PFSK-1 (cell line): Measurements from ENCODE around the gene CEBPE.

Experiments used
- FOXP2 ChIP-seq: optimal IDR thresholded peaks from 2 replicates; pipeline ENCODE3; 2011; ENCODE audit warnings: borderline replicate concordance, control low read depth, inconsistent platforms; ENCODE audit not compliant: insufficient read depth; ENCODE audit errors: extremely low read length, extremely low read depth
- POLR2AphosphoS5 ChIP-seq: IDR thresholded peaks from 2 replicates; pipeline ENCODE4 v1.6.1; 2012; ENCODE audit warnings: low read depth, mild to moderate bottlenecking, control low read depth, low read length, moderate library complexity
- SIN3A ChIP-seq: IDR thresholded peaks from 2 replicates; pipeline ENCODE4 v1.6.1; 2012; ENCODE audit warnings: mild to moderate bottlenecking, low read length, moderate library complexity, borderline replicate concordance; ENCODE audit not compliant: insufficient read depth
- TAF1 ChIP-seq: IDR thresholded peaks from 2 replicates; pipeline ENCODE4 v1.6.1; 2012; ENCODE audit warnings: low read length, control low read depth, borderline replicate concordance; ENCODE audit not compliant: insufficient read depth
- TF ChIP-seq, protein P1 (sequence below), 2 experiments: IDR thresholded peaks; 2 replicates each; pipeline versions ENCODE4 v1.6.1 to v1.8.0; 2011 to 2012; ENCODE audit warnings: low read depth in 2 of 2, low read length in 2 of 2, control low read depth in 1 of 2, inconsistent platforms in 1 of 2, mild to moderate bottlenecking in 1 of 2, moderate library complexity in 1 of 2; ENCODE audit not compliant: insufficient read depth in 1 of 2

The CEBPE gene

DNA sequence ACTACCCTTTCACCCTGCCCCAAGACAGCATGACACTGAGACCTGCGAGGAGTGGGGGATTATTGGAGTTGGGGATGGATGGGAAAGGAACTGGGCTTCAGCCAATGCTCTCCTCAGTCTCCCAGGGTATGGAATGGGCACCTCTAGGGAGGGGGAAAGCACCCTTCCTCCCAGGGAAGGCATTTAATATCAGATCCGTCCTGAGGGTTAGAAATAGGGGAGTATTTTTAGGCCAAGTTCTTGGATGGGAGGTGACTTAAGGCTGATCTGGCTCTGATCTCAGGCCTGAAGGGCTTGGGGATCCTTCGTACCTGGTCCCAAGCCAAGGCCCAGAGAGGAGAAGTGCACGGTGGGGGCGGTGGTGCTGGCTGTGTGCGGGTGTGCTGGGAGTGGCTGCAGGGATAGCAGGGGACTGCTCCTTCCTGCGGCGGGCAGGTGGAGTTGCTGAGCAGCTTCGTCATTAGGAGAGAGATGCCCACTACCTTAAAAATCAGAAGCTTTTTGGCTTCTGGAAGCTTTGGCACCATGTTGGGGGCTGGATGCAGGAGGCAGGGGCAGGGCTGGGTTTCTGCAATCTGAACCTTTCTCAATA is 7.0 kb upstream of the CEBPE start:
- TF ChIP-seq, protein P1, sequence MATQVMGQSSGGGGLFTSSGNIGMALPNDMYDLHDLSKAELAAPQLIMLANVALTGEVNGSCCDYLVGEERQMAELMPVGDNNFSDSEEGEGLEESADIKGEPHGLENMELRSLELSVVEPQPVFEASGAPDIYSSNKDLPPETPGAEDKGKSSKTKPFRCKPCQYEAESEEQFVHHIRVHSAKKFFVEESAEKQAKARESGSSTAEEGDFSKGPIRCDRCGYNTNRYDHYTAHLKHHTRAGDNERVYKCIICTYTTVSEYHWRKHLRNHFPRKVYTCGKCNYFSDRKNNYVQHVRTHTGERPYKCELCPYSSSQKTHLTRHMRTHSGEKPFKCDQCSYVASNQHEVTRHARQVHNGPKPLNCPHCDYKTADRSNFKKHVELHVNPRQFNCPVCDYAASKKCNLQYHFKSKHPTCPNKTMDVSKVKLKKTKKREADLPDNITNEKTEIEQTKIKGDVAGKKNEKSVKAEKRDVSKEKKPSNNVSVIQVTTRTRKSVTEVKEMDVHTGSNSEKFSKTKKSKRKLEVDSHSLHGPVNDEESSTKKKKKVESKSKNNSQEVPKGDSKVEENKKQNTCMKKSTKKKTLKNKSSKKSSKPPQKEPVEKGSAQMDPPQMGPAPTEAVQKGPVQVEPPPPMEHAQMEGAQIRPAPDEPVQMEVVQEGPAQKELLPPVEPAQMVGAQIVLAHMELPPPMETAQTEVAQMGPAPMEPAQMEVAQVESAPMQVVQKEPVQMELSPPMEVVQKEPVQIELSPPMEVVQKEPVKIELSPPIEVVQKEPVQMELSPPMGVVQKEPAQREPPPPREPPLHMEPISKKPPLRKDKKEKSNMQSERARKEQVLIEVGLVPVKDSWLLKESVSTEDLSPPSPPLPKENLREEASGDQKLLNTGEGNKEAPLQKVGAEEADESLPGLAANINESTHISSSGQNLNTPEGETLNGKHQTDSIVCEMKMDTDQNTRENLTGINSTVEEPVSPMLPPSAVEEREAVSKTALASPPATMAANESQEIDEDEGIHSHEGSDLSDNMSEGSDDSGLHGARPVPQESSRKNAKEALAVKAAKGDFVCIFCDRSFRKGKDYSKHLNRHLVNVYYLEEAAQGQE (IDR thresholded peaks at IDR 0.05; ENCODE audit: insufficient read depth in 1 of 2, low read depth in 2 of 2, low read length in 2 of 2): no peak
- TF ChIP-seq SIN3A: no peak
- no peak for TF ChIP-seq POLR2AphosphoS5
- no peak for TF ChIP-seq FOXP2
- TF ChIP-seq TAF1: no peak

DNA sequence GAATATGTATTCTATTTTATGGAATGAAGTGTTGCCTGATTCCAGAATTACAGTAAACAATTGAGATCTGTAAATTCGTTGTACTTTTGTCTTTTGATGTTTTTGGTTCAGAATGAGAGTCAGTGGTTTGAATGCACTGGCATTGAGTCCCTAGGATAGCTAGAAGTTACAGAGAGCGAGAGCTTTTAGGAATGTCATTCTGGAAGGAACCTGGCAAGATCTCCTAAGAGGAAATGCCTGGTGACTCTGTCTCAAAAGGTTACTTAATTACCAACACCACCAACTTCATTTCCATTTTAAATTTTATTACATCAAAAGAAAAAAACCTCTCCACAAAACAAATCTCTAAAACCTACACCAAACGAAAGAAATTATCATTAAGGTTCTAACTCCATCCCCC is 6.0 kb upstream of the CEBPE start:
- TF ChIP-seq FOXP2 (no peak), SIN3A (no peak), POLR2AphosphoS5 (no peak), TAF1 (no peak)
- TF ChIP-seq, protein P1 (IDR thresholded peaks at IDR 0.05; ENCODE audit: insufficient read depth in 1 of 2, low read depth in 2 of 2, low read length in 2 of 2): no peak

DNA sequence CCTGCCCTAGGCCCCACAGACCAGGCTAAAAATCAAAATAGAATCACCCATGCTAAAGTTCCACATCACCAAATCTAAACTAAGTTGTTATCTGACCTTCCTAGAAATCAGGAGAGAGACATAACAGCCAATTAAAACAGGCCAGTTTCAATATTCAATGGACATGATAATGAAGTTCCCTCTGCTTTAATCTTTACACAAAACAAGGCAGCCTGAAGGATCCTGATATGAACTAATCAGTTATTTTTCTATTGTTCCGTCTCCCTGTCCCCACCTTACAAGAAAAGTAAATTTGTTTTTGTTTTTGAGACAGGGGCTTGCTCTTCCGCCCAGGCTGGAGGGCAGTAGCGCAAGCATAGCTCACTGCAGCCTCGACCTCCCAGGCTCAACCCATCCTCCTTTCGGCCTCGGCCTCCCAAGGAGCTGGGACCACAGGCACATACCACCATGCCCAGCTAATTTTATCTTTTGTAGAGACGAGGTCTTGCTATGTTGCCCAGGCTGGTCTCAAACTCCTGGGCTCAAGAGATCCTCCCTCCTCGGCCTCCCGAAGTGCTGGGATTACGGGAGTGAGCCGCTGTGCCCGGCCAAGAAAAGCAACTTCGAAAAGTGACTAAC is 5.4 kb upstream of the CEBPE start:
- TF ChIP-seq TAF1: no peak
- no peak for TF ChIP-seq POLR2AphosphoS5
- TF ChIP-seq, protein P1 (IDR thresholded peaks at IDR 0.05; ENCODE audit: insufficient read depth in 1 of 2, low read depth in 2 of 2, low read length in 2 of 2): no peak
- no peak for TF ChIP-seq FOXP2
- no peak for TF ChIP-seq SIN3A

DNA sequence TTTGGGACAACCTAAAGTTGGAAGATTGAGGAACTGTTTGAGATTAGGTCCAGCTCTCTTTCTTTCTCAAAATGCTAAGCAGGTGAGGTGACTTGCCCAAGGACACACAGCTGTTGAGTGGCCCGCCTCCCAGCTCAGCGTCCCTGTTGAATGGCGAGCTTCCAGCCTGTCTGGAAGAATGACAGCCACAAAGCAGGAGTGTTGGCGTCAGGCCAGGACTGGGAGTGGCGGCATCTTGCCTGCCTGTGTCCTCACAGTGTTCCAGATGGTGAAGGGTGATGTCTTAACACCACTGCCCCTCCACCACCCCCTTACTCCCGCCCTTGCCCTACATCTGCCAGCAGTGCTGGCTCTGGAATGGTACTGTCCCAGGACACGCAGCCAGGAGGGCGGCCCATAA is 4.4 kb upstream of the CEBPE start:
- no peak for TF ChIP-seq FOXP2
- TF ChIP-seq POLR2AphosphoS5: no peak
- TF ChIP-seq SIN3A: no peak
- TF ChIP-seq, protein P1 (IDR thresholded peaks at IDR 0.05; ENCODE audit: insufficient read depth in 1 of 2, low read depth in 2 of 2, low read length in 2 of 2): no peak
